IPS-18a (cell line): ENCODE data around the gene STRA6.

Experiments used
- H3K27ac ChIP-seq: one replicate; pipeline ENCODE4 v1.5.1; 2013; ENCODE audit warnings: low read length
- H3K27me3 ChIP-seq: one replicate; pipeline ENCODE4 v1.6.1; 2013; ENCODE audit warnings: mild to moderate bottlenecking, low read length; ENCODE audit not compliant: control insufficient read depth, insufficient read depth
- H3K36me3 ChIP-seq: one replicate; pipeline ENCODE4 v1.6.1; 2013; ENCODE audit warnings: low read depth, low read length; ENCODE audit not compliant: control insufficient read depth
- H3K4me1 ChIP-seq: one replicate; pipeline ENCODE4 v1.6.1; 2013; ENCODE audit warnings: low read depth, low read length; ENCODE audit not compliant: control insufficient read depth
- H3K4me3 ChIP-seq: one replicate; pipeline ENCODE4 v1.5.1; 2013; ENCODE audit warnings: low read length
- H3K9ac ChIP-seq: one replicate; pipeline ENCODE4 v1.6.1; 2013; ENCODE audit warnings: mild to moderate bottlenecking, low read length, moderate library complexity
- H3K9me3 ChIP-seq: one replicate; pipeline ENCODE4 v1.6.1; 2013; ENCODE audit warnings: low read depth, low read length; ENCODE audit not compliant: control insufficient read depth

The STRA6 gene

DNA sequence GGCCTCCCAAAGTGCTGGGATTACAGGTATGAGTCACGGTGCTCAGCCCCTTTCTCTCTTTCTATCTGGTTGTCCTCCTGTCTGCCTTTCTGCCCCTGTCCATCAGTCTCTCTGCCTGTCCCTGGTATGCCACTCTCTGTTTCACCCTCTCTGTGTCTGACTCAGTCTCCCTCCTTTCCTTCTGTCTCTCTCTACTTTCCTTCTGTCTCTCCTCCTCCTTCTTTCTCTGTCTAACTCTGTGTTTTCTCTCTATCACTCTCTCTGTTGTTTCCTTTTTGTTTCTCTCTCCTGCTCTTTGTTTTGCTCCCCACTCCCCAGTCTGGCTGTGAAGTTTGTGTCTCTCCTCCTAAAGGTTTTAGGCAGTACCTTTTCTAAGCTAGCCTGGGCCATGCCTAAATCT is 9.1 kb upstream of the STRA6 start:
- Histone ChIP-seq H3K27me3 (peaks cover 18% of the 10 kb centered on the region), H3K9ac (no peak overlapping the region), H3K4me3 (no peak overlapping the region), H3K9me3 (no peaks in the 10 kb centered on the region), H3K36me3 (no peaks in the 10 kb centered on the region), H3K4me1 (peaks cover 68% of the 10 kb centered on the region), H3K27ac (no peak overlapping the region)

- no peaks in the 10 kb centered on the region for H3K9me3 ChIP-seq
- H3K4me1 ChIP-seq = peaks cover 62% of the 10 kb centered on the region
- H3K27ac ChIP-seq = no peak overlapping the region
- H3K9ac ChIP-seq = no peak overlapping the region
- no peaks in the 10 kb centered on the region for H3K36me3 ChIP-seq
- peaks cover 12% of the 10 kb centered on the region for H3K27me3 ChIP-seq
- H3K4me3 ChIP-seq = no peak overlapping the region
Observed at GRCh38 chr15:74210729-74211128, 8.1 kb upstream of the STRA6 start.

- no peaks in the 10 kb centered on the region for H3K36me3 ChIP-seq
- peaks cover 56% of the 10 kb centered on the region for H3K4me1 ChIP-seq
- no peaks in the 10 kb centered on the region for H3K9me3 ChIP-seq
- no peak overlapping the region for H3K27ac ChIP-seq
- no peak overlapping the region for H3K9ac ChIP-seq
- no peak overlapping the region for H3K4me3 ChIP-seq
- peaks cover 12% of the 10 kb centered on the region for H3K27me3 ChIP-seq
Observed at GRCh38 chr15:74209997-74210671, 7.5 kb upstream of the STRA6 start.

DNA sequence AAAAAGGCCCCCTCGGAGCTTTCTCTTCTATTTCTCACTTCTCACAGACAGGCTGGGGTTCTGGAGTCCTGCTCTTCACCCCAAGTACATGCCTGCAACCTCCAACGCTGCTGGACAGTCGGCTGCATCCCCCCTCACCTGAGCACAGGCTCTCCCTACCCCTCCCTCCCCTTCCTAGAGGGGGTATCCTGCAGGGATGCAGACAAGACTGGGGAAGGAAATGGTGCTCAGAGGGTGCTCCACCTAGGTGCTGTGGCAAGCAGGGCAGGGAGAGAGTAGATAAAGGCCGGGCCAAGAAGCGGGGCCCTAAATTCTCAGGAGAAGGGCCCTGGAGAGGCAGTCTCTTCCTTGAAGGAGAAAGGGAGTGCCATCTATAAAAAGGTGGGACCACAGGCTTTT is 7.0 kb upstream of the STRA6 start:
- H3K9ac ChIP-seq = no peak overlapping the region
- peak overlapping the region; percentile 28 for H3K4me3 ChIP-seq
- peaks cover 12% of the 10 kb centered on the region for H3K27me3 ChIP-seq
- peaks cover 51% of the 10 kb centered on the region for H3K4me1 ChIP-seq
- H3K27ac ChIP-seq = no peak overlapping the region
- no peaks in the 10 kb centered on the region for H3K36me3 ChIP-seq
- no peaks in the 10 kb centered on the region for H3K9me3 ChIP-seq

DNA sequence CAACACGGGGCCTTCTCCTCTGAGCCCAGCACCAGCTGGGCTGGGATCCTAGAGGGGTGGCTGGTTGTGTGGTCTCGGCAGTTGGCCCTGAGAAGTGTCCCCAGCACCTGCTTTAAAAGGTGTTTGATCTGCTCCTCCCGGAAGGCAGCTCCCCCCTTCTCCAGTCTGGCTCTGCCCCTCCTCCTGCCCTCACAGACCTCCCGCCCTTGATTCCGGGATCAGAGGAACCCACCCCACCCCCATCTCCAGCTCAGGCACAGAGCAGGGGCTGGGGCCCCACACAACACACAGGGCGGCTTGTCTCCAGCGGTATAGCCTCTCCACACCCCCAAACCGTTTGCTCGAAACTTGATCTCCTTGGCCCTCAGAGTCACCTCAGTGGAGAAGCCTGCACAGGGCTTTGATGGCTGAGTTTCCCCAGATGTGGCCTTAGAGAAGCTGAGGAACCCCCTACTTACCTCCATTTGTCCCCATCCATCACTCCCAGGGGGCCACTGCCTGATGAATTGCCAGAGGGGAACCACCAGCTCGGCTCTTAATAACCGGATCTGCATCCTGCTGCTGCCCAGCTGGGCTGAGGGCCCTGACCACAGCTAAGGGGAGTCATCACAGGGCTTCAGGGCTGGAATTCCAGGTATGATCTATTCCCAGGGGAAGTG is 6.4 kb upstream of the STRA6 start:
- H3K9ac ChIP-seq = no peak overlapping the region
- H3K36me3 ChIP-seq = no peaks in the 10 kb centered on the region
- H3K27me3 ChIP-seq = peaks cover 12% of the 10 kb centered on the region
- peak overlapping the region; percentile 28 for H3K4me3 ChIP-seq
- H3K9me3 ChIP-seq = no peaks in the 10 kb centered on the region
- H3K27ac ChIP-seq = no peak overlapping the region
- peaks cover 50% of the 10 kb centered on the region for H3K4me1 ChIP-seq

DNA sequence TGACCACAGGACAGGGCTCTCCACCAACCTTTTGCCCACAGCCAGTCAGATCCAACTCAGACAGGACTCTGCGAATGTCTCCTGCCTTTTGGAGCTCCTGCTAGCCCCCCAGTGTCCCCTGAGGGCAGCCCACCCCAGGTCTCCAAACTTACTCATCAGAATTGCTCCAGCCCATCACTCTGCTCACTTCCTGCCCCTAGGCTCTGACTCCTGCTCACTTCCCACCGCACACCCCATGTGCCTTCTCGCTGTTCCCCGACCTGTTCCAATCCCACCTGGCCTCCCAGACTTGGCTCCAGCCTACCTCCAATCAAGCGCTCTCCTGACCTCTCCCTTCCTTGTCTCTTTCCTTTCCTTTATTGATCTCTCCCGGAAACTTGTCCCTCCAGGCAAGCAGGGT is 5.9 kb upstream of the STRA6 start:
- H3K27me3 ChIP-seq = peaks cover 10% of the 10 kb centered on the region
- no peaks in the 10 kb centered on the region for H3K9me3 ChIP-seq
- no peak overlapping the region for H3K9ac ChIP-seq
- H3K27ac ChIP-seq = no peak overlapping the region
- no peaks in the 10 kb centered on the region for H3K36me3 ChIP-seq
- H3K4me3 ChIP-seq = peak overlapping the region; percentile 28
- H3K4me1 ChIP-seq = peaks cover 48% of the 10 kb centered on the region

DNA sequence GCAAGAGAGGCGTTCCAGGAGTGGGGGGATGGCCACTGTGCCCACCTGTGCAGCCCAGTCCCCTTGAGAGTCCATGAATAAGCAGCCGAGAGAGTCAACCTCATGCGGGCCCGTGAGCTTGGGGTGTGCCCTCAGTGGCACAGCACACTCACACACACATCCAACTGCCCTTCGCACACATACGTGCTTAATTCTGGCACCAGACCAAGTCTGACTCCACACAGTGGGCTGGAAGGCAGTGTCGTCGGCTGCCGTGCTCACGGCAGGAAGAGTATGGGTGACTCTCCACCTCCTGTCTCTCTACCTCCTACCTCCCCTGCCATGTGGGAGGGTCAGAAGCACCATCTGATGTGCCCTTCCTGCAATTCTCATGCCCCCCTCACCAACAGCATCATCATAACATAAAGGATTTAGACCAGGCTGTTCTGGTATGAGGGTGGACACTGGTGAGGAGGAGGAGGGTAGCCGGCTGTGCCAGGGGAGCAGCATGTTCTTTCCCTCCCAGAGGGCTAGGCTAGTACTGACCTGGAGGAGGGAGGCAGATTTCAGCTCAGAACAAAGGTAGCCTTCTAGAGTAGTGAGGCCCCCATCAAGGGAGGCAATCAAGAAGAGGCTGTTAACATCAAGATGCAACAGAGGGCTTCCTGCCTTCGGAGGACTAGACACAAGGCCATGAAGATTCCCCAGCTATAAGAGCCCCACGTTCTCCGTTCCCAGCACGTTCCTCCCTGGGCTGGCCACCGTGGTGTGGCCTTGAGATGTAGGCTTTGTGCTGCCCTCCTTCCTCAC is 5.3 kb upstream of the STRA6 start:
- peaks cover 47% of the 10 kb centered on the region for H3K4me1 ChIP-seq

DNA sequence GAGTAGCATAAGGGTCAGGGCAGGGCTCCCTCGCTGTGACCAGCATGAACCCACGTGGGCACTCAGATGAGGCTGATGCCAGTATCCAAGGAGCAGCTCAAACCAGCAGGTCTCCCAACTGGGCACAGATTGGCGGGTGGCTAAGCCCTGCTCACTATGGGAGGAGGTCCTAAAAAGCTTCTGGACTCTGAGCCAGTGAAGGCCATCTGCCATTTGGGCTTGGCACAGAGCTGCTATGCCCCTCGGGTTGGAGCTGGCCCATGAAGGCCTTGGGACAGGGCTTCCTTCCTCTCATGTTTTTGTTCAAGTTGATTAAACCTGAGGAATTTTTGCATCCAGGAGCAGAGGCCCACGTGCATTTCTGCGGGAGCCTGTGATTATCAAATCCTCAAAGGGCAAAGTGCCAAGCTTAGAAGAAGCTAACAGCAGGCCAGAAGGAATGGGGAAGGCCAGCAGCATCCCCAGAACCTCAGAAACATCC is 4.3 kb upstream of the STRA6 start:
- H3K4me1 ChIP-seq = peaks cover 46% of the 10 kb centered on the region
- H3K4me3 ChIP-seq = no peak overlapping the region
- no peaks in the 10 kb centered on the region for H3K9me3 ChIP-seq
- peaks cover 7% of the 10 kb centered on the region for H3K27me3 ChIP-seq
- no peaks in the 10 kb centered on the region for H3K36me3 ChIP-seq
- H3K27ac ChIP-seq = no peak overlapping the region
- no peak overlapping the region for H3K9ac ChIP-seq

More for the DNA sequence above, 5.3 kb upstream of the STRA6 start:
- Histone ChIP-seq H3K9ac (no peak overlapping the region), H3K27ac (no peak overlapping the region), H3K4me3 (no peak overlapping the region), H3K36me3 (no peaks in the 10 kb centered on the region), H3K27me3 (peaks cover 7% of the 10 kb centered on the region), H3K9me3 (no peaks in the 10 kb centered on the region)

- Histone ChIP-seq H3K4me1 (peaks cover 58% of the 10 kb centered on the region), H3K27ac (no peak overlapping the region), H3K9ac (no peak overlapping the region), H3K36me3 (no peaks in the 10 kb centered on the region), H3K4me3 (no peak overlapping the region), H3K27me3 (peaks cover 7% of the 10 kb centered on the region), H3K9me3 (no peaks in the 10 kb centered on the region)
Observed at GRCh38 chr15:74205582-74205947, 3.0 kb upstream of the STRA6 start.

- no peak overlapping the region for H3K27ac ChIP-seq
- peaks cover 47% of the 10 kb centered on the region for H3K4me1 ChIP-seq
- no peaks in the 10 kb centered on the region for H3K9me3 ChIP-seq
- H3K9ac ChIP-seq = peak overlapping the region; percentile 36
- H3K36me3 ChIP-seq = no peaks in the 10 kb centered on the region
- H3K4me3 ChIP-seq = peak overlapping the region; percentile 53
- peaks cover 7% of the 10 kb centered on the region for H3K27me3 ChIP-seq
Observed at GRCh38 chr15:74203914-74204431, 1.4 kb upstream of the STRA6 start.

- H3K9ac ChIP-seq = peak overlapping the region; percentile 2
- H3K9me3 ChIP-seq = no peaks in the 10 kb centered on the region
- H3K4me1 ChIP-seq = peaks cover 38% of the 10 kb centered on the region
- H3K36me3 ChIP-seq = no peaks in the 10 kb centered on the region
- no peaks in the 10 kb centered on the region for H3K27me3 ChIP-seq
- H3K27ac ChIP-seq = no peak overlapping the region
- peak overlapping the region; percentile 53 for H3K4me3 ChIP-seq
Observed at GRCh38 chr15:74201710-74202420, 722 bp downstream of the STRA6 start.
